Brain microvascular endothelial cell (primary cell): Measurements from ENCODE around the gene NRXN2.

ENCODE experiments used
- DNase-seq: peaks from one replicate; pipeline ENCODE4 v3.0.0-alpha.2; 2020
- H3K27ac ChIP-seq: fragments of 250-450 bp; sonication (Bioruptor Pico); 2 replicates; pipeline ENCODE4 v1.5.1; 2020; ENCODE audit warnings: mild to moderate bottlenecking, moderate library complexity
- H3K27me3 ChIP-seq: fragments of 250-450 bp; sonication (Bioruptor Pico); replicated peaks from 2 replicates; pipeline ENCODE4 v1.5.1; 2020; ENCODE audit warnings: mild to moderate bottlenecking
- H3K36me3 ChIP-seq: fragments of 250-450 bp; sonication (Bioruptor Pico); replicated peaks from 2 replicates; pipeline ENCODE4 v1.5.1; 2020; ENCODE audit warnings: mild to moderate bottlenecking
- H3K4me3 ChIP-seq: 2 replicates; pipeline ENCODE4 v1.5.1; 2011; ENCODE audit warnings: low read depth, mild to moderate bottlenecking, control low read depth, low read length, moderate library complexity
- CTCF ChIP-seq: IDR thresholded peaks from 2 replicates; pipeline ENCODE4 v1.5.1; 2011; ENCODE audit warnings: low read depth, mild to moderate bottlenecking, moderate library complexity, low read length, control low read depth, inconsistent platforms; ENCODE audit errors: missing control alignments
- in situ Hi-C: cut with HindIII; loops from 2 replicates; pipeline ENCODE4 v1.10.0; 2017; ENCODE audit warnings: low sequenced_read_pairs, low pct_ligation_motif_present

The NRXN2 gene

GRCh38 chr11:64633555-64634159 is 89.3 kb downstream of the NRXN2 start:
- in situ Hi-C loops: no loop called here
- H3K27me3 ChIP-seq: peaks cover 16% of the 10 kb centered on the region
- H3K27ac ChIP-seq: no peak overlapping the region
- DNase-seq: no peak
- TF ChIP-seq CTCF: no peak
- H3K4me3 ChIP-seq: no peak overlapping the region
- H3K36me3 ChIP-seq: no peaks in the 10 kb centered on the region

- TF ChIP-seq CTCF: no peak
- in situ Hi-C loops: no loop called here
- Histone ChIP-seq H3K4me3 (no peak overlapping the region), H3K36me3 (no peaks in the 10 kb centered on the region), H3K27ac (no peak overlapping the region), H3K27me3 (peaks cover 6% of the 10 kb centered on the region)
- DNase-seq: no peak
Measured at GRCh38 chr11:64632654-64633053, 90.3 kb downstream of the NRXN2 start.

GRCh38 chr11:64632237-64632636 is 90.8 kb downstream of the NRXN2 start:
- TF ChIP-seq CTCF: no peak
- H3K4me3 ChIP-seq: no peak overlapping the region
- in situ Hi-C loops: no loop called here
- DNase-seq: no peak
- peaks cover 4% of the 10 kb centered on the region for H3K27me3 ChIP-seq
- H3K36me3 ChIP-seq: no peaks in the 10 kb centered on the region
- no peak overlapping the region for H3K27ac ChIP-seq

- H3K4me3 ChIP-seq: no peak overlapping the region
- DNase-seq: no peak
- H3K36me3 ChIP-seq: no peaks in the 10 kb centered on the region
- no peak overlapping the region for H3K27ac ChIP-seq
- TF ChIP-seq CTCF: no peak
- peaks cover 4% of the 10 kb centered on the region for H3K27me3 ChIP-seq
- in situ Hi-C loops: no loop called here
Measured at GRCh38 chr11:64631675-64632074, 91.3 kb downstream of the NRXN2 start.

- Histone ChIP-seq H3K27ac (no peak overlapping the region), H3K36me3 (no peaks in the 10 kb centered on the region), H3K4me3 (no peak overlapping the region), H3K27me3 (peaks cover 2% of the 10 kb centered on the region)
- no peak for DNase-seq
- TF ChIP-seq CTCF: no peak
- in situ Hi-C loops: no loop called here
Measured at GRCh38 chr11:64629796-64630562, 93.0 kb downstream of the NRXN2 start.
